Jurkat, Clone E6-1 (cell line): ENCODE results near the gene FAM81B. TPM values are rescaled to one million over a fixed set of nuclear protein-coding genes. Genes with fewer than 3 reads are reported as not detected.
"Not testable (repeated sequence)": the region's sequence is repeated elsewhere in the genome, so short reads cannot be mapped to it uniquely, and the experiment has no call there.

Experiments
- DNase-seq: peaks from one replicate; pipeline ENCODE4 v3.0.0-alpha.2; 2011; ENCODE audit warnings: low read depth, low spot score
- H3K4me3 ChIP-seq: 2 replicates; pipeline ENCODE4 v1.5.1; 2011; ENCODE audit warnings: mild to moderate bottlenecking, low read length, control low read depth, moderate library complexity
- polyA plus RNA-seq: library from polyadenylated mRNA; unstranded; fragments of >200 nt; gene quantifications from one replicate; pipeline ENCODE4 v1.2.1, GENCODE V29; 2012; ENCODE audit warnings: missing spikeins; ENCODE audit not compliant: insufficient read length, insufficient read depth

The FAM81B gene
- polyA plus RNA-seq, result not detected

- no peak for DNase-seq
- no peak within 1 kb of the TSS for H3K4me3 ChIP-seq
Measured at GRCh38 chr5:95390812-95391492, at the start of gene FAM81B. FAM81B (plus strand) TSS chr5:95391366; CDS start chr5:95391390, 24 bp downstream.

GRCh38 chr5:95341444-95341843, 49.7 kb upstream of the FAM81B start:
- not testable (repeated sequence) for H3K4me3 ChIP-seq

GRCh38 chr5:95347506-95348120, 43.6 kb upstream of the FAM81B start:
- DNase-seq, result no peak
- no peak overlapping the region for H3K4me3 ChIP-seq

More at GRCh38 chr5:95341444-95341843, 49.7 kb upstream of the FAM81B start:
- DNase-seq, result not testable (repeated sequence)

- DNase-seq, result no peak
- H3K4me3 ChIP-seq, result no peak overlapping the region
Measured at GRCh38 chr5:95350631-95351030, 40.5 kb upstream of the FAM81B start.

- H3K4me3 ChIP-seq, result no peak overlapping the region
- DNase-seq, result no peak
Measured at GRCh38 chr5:95352691-95353090, 38.5 kb upstream of the FAM81B start.

- DNase-seq, result no peak
- no peak overlapping the region for H3K4me3 ChIP-seq
Measured at GRCh38 chr5:95358320-95358719, 32.8 kb upstream of the FAM81B start.

- no peak overlapping the region for H3K4me3 ChIP-seq
- DNase-seq, result no peak
Measured at GRCh38 chr5:95358848-95359247, 32.3 kb upstream of the FAM81B start.

GRCh38 chr5:95360667-95361066, 30.5 kb upstream of the FAM81B start:
- not testable (repeated sequence) for DNase-seq

GRCh38 chr5:95365302-95366095, 25.7 kb upstream of the FAM81B start:
- no peak overlapping the region for H3K4me3 ChIP-seq
- no peak for DNase-seq

More at GRCh38 chr5:95360667-95361066, 30.5 kb upstream of the FAM81B start:
- not testable (repeated sequence) for H3K4me3 ChIP-seq

- H3K4me3 ChIP-seq, result no peak overlapping the region
- DNase-seq, result no peak
Measured at GRCh38 chr5:95369782-95370181, 21.4 kb upstream of the FAM81B start.

- DNase-seq, result no peak
- no peak overlapping the region for H3K4me3 ChIP-seq
Measured at GRCh38 chr5:95374061-95374460, 17.1 kb upstream of the FAM81B start.

GRCh38 chr5:95375591-95375990, 15.6 kb upstream of the FAM81B start:
- no peak for DNase-seq
- H3K4me3 ChIP-seq, result no peak overlapping the region

GRCh38 chr5:95379133-95379532, 12.0 kb upstream of the FAM81B start:
- DNase-seq, result no peak
- H3K4me3 ChIP-seq, result no peak overlapping the region

- no peak for DNase-seq
- H3K4me3 ChIP-seq, result no peak overlapping the region
Measured at GRCh38 chr5:95380103-95380628, 11.0 kb upstream of the FAM81B start.

- no peak for DNase-seq
- H3K4me3 ChIP-seq, result no peak overlapping the region
Measured at GRCh38 chr5:95382801-95383200, 8.4 kb upstream of the FAM81B start.

GRCh38 chr5:95384485-95385213, 6.5 kb upstream of the FAM81B start:
- no peak for DNase-seq
- no peak overlapping the region for H3K4me3 ChIP-seq

- DNase-seq, result no peak
- H3K4me3 ChIP-seq, result no peak overlapping the region
Measured at GRCh38 chr5:95385334-95385733, 5.8 kb upstream of the FAM81B start.

- not testable (repeated sequence) for DNase-seq, H3K4me3 ChIP-seq
Measured at GRCh38 chr5:95391965-95392364, 799 bp downstream of the FAM81B start.

GRCh38 chr5:95392593-95393182, 1.5 kb downstream of the FAM81B start:
- no peak overlapping the region for H3K4me3 ChIP-seq
- no peak for DNase-seq
